GM21576 (cell line): ENCODE measurements around the gene FXYD1.
"Not testable (repeated sequence)": the region's sequence is repeated elsewhere in the genome, so short reads cannot be mapped to it uniquely, and the experiment has no call there.

Source experiments
- ATAC-seq: cut with Tn5 transposase; IDR thresholded peaks from one replicate; pipeline ENCODE4 v1.9.1; 2021; ENCODE audit warnings: mild to moderate bottlenecking, moderate library complexity; ENCODE audit not compliant: unreplicated experiment

Gene FXYD1

DNA sequence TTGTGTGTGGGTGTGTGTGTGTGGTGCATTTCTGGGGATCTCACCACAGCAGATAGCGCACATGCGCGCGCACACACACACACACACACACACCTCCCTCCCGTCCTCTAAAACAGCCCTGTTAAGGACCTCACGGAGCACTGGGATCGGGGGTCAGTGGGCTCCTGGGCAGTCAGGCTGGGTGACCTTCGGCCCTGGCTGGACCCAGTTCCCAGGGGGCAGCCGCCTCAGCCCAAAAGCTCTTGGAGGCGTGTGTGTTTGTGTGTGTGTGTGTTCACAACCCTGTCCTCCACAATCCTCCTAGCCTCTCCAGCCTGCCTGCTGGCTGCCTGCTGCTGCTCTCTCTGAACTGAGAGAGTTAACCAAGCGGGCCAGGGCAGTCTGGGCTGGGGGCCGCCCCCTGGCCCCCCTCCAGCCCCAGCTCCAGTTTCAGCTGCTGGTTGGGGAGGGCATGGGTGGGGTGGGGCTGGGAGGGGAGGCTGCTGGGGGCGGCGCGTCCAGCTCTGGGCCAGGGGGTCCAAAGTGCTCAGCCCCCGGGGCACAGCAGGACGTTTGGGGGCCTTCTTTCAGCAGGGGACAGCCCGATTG lies at the start of gene FXYD1:
Gene FXYD1, plus strand, starts transcription at position 520 of the 588 bp plus-strand sequence. CDS start 1,256 bp downstream, outside the sequence.
- ATAC-seq: no peak

DNA sequence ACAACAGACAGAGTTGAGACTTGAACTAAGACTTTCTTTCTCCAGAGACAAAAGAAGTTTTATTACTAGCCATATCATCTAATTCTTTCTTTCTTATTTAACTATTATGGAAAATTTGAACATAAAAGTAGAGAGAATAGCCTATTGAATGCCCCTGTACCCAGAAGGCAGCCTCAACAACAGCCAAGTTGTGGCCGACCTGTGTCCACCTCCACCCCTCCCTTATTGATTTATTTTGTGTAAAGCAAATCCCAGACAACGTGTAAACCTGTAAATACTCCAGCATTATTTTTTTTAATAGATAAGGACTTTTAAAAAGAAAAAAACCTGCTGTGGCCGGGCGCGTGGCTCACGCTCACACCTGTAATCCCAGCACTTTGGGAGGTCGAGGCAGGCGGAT lies 49.1 kb upstream of the FXYD1 start:
- no peak for ATAC-seq

DNA sequence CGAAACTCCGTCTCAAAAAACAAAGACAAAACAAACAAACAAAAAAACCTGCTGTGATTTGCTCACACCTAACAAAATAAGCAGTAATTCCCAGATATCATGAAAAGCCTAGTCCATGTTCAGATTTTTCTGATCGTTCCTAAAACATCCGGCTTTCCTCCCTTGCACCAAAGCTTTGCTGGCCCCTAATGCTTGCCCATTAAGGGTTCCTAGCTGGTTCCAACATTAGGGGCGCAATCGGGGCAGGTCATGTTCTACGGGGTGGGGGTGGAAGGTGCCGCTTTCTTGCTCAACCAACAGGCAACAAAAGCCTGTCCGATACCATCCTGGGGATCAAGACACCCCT lies 48.5 kb upstream of the FXYD1 start:
- ATAC-seq: no peak

DNA sequence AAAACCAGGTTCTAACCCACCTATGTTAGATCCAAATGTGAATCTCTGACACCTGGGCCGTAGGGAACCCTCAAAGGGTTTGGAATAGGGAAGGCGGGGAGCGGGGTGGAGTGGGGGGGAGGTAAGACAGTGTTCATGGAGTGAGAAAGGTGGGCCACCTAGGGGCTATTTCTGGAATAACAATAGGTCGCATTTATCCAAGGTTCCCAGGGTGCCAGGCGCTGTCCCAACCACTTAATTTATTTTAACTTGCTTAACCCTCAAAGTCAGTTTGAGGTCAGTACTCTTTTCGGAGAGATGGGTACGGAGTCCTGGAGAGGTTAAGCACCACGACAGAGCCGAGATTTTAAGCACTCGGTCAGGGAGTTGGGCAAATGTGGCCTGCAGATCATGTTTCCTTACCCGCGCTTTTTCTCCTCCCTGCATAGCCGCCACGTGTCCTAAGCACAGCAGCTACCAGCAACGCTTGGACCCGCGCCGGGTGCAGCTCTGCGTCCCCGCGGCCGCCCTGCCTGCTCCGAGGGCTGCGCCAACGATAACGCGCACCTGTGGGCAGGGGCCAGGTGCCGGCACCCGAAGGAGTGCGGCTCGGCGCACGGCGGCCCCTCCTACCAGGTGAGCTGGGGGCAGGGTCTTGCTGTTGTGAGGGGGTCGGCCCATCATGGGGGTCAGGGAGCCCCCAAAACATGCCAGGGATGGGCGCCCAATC lies 48.0 kb upstream of the FXYD1 start:
- ATAC-seq: no peak

DNA sequence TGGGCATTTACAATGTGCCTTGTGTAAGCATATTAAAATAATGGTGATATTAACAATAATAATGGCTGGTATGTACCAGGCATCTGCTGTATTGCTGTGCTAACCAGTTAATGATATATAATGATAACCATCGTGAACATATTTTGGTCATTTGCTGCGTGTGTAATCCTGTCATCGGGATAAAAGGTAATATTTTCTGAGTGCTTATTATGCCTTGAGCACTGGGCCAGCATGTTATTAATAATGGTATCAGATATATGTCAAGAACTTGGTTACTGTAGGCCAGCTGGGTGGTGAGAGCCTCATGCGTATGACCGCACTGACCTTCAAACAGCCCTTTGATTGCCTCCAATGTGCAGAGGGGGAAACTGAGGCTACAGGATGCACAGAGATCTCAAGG lies 45.2 kb upstream of the FXYD1 start:
- ATAC-seq: no peak

DNA sequence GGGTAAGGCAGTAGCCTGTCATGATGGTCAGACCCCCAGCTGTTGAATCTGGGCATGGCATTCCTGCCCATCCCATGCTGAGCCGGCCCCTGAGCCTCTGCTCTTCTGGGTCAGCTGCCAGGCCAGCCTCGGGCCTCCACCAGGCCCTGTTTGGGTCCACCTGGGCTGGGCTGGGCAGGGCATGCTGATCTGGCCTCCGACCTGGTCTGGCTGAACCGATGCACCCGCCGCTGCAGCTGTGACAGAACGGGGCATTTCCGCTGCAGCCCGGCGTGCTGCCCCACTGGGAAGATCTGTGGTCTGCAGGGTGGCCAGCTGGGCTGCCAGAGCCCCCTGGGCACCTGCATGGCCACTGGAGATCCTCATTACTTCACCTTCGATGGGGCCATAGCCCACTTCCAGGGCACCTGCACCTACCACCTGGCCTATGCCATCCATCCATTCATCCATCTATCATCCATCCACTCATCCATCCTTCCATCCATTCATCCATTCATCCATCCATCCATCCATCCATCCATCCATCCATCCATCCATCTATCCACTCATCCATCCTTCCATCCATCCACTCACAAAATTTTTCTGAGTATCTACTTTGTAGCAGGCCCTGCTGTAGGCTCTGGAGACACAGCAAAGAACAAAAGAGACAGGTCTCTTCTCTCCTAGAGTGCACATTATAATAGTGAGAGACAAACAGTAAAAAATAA lies 44.5 kb upstream of the FXYD1 start:
- ATAC-seq: no peak

DNA sequence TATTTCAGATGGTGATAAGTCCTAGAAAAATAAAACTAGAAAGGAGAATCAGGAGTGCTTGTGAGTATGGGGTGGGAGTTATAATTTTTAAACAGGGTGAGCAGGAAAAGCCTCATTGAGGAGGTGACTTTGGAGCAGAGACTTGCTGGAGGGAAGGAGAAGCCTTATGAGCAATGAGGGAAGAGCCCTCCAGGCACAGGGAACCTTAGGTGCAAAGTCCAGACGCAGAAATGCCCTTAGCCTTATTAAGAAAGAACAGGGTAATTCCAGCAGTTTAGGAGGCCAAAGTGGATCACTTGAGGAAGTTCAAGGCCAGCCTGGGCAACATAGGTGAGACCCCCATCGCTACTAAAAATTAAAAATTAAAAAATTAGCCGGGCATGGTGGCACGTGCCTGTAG lies 44.0 kb upstream of the FXYD1 start:
- no peak for ATAC-seq

DNA sequence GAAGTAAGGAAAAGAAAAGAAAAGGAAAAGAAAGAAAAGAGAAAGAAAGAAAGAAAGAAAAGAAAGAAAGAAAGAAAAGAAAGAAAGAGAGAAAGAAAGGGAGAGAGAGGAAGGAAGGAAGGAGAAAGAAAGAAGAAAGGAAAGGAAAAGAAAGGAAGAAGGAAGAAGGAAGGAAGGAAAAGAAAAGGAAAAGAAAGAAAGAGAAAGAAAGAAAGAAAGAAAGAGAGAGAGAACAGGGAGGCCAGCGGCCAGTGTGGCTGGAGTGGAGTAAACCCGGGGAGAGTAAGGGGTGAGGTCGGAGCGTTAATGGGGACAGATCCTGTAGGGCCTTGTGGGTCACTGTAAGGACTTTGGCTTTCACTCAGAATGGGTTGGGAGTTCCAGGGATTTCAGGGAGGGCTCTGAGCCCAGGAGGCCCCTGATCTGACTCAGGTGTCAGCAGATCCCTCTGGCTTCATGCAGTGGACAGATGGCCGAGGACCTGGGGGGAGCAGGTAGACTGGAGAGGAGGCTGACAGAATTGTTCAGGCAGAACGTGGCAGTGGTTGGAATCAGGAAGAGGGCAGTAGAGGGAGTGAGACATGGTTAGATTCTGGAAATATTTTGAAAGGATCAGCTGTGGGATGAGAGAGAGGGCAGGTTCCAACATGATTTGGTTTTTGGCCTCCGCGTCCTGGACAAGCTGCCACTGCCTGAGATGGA lies 42.8 kb upstream of the FXYD1 start:
- ATAC-seq: no peak

DNA sequence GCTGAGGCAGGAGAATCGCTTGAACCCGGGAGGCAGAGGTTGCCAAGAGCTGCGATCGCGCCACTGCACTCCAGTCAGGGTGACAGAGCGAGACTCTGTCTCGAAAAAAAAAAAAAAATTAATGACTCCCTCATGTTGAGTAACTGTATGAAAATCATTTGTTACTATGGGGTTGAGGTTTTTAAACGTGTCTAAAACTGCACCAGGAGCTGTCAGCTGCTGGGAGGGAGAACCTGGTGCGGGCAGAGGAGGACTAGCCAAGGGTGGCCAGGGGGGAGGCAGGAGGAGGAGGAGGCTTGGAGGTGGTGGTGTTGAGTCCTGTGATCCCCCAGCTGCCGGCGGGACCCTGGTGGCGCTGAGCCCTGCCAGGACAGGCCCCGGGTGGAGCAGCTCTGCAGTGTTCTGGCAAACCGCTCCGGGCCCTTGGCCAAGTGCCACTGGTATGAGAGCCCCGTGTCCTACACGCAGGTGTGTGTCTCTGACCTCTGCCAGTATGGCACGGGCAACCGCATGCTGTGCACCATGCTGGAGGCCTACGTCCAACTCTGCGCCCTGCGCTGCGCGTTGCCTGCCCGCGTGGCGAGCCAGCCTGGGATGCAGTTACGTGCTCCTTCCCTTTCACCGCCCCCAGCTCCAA lies 40.1 kb upstream of the FXYD1 start:
- no peak for ATAC-seq

DNA sequence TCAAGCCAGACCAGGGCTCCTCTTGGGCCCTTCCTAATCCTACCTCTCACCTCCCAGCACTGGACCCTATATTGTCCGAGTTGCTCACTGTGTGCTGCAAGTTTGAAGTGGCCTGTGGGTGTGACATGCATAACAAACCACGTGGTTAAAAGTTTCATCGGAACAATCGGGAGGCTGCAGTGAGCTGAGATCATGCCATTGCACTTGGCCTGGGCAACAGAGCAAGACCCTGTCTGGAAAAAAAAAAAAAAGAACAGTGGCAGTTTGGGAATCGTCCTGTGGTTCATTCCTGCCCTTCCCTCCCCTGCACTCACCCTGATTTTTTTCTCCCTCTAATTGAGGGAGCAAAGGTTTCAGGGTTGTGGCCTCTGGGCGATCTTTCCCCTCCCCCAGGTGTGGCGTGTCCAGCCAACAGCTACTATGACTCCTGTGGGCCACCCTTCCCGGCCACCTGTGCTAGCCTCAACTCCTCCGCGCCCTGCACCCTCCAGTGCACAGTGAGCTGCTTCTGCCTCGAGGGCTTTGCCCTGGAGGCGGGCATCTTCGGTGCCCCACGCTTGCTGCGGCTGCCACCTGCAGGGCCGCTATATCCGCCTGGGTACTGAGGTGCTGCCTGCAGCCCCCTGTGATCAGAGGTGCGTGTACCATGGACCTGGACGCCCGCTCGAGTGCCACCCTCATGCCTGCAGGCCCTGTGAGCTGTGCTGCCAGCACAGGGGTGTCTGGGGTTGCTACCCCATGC lies 39.3 kb upstream of the FXYD1 start:
- no peak for ATAC-seq

DNA sequence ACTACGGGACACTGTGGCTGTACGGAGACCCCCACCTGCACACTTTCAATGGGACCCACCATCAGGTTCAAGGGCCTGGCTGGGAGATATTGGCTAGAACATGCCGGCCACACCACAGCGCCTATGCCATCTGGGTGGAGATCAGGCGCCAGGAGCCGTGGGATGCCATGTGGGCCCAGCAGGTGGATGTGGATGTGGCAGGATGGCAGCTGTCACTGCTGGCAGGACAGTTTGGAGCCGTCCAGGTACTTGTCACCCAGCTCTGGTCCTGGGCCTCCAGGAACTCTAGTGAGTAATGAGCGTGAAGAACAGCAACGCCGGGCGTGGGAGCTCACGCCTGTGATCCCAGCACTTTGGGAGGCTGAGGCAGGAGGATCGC lies 38.7 kb upstream of the FXYD1 start:
- no peak for ATAC-seq

DNA sequence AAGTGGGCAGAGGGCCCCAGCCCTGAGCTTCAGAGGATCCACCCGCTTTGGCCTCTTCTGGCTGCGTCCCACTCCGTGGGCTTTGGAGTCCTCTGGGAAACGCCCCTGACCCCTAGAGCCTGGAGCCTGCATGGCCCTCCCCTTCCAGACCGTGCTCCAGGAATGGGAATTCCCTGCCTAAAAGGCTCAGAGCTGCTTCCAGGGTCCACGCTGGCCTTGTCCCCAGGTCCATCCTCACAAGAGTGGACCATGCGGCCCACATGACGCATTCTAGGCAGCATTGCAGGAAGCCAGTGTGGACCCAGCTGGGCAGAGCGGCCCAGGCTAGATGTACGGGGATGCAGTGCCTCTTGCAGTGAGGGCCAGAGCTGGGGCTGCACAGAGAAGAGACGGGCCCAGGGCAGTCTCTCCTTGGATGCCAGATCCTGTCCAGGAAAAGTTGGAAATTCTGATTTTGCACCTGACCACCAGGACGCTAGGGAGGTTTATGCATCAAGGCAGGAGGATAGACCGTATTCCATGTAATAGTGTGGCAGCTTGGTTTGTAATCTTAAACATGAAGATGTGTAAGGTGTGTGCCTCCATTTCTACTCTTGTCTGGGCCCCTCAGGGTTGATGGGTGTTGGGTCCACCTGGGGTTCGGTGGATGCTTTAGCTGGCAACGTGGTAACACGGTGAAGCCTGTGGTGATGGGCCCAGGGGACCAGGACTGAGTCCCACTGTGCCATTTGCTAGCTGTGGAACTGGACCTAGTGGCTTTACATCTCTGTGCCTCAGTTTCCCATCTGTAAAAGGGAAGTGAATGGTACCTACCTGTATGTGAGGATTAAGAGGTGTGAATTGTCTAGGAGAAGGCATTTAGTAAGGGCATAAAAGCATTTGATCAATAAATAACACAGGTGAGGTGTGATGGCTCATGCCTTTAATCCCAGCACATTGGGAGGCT lies 37.8 kb upstream of the FXYD1 start:
- ATAC-seq: no peak

DNA sequence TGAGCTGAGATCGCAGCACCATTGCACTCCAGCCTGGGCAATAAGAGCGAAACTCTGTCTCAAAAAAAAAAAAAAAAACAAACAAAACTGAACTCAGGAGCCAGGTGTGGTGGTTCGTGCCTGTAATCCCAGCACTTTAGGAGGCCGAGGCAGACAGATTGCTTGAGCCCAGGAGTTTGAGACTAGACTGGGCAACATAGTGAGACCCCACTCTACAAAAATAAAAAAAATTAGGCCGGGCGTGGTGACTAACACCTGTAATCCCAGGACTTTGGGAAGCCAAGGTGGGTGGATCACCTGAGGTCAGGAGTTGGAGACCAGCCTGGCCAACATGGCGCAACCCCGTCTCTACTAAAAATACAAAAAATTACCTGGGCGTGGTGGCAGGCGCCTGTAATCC lies 36.7 kb upstream of the FXYD1 start:
- ATAC-seq: not testable (repeated sequence)

DNA sequence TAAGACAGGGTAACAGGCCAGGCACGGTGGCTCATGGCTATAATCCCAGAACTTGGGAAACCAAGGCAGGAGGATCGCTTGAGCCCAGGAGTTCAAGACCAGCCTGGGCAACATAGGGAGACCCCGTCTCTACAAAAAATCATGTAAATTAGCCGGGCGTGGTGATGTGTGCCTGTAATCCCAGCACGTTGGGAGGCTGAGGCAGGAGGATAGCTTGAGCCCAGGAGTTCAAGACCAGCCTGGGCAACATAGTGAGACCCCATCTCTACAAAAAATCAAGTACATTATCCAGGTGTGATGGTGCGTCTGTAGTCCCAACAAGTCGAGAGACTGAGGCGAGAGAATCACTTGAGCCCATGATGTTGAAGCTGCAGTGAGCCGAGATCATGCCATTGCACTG lies 35.0 kb upstream of the FXYD1 start:
- ATAC-seq: not testable (repeated sequence)

DNA sequence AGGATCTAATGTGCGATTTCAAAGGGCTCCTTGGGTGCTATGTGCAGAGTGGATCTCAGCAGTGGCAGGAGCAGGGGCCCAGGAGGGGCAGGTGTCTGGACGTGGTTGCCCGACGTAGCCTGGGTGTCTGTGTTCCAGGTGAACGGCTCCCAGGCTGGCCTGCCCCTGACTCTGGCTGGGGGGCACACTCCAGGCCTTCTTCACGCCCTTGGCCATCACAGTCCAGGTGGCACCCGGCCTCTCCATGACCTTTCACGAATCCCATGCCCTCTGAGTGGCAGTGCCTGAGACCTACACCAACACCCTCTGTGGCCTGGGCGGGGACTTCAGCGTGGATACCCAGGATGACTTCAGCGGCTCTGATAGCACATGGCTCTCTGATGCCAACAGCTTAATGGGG lies 34.3 kb upstream of the FXYD1 start:
- ATAC-seq: no peak

DNA sequence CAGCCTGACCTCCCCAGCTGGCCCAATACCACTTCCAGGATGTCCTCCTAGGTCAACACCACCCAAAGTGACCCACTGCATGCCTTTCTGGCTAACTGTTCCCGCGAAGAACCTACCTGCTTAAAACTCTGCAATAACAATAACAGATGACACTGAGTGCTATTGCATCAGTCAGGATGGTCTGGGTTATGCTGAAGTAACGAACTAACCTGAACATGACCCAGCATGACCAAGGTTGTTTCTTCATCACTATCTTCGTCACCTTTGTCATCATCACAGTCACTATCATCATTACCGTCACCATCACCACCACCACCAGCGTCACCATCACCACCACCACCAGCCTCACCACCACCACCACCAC lies 33.6 kb upstream of the FXYD1 start:
- no peak for ATAC-seq

DNA sequence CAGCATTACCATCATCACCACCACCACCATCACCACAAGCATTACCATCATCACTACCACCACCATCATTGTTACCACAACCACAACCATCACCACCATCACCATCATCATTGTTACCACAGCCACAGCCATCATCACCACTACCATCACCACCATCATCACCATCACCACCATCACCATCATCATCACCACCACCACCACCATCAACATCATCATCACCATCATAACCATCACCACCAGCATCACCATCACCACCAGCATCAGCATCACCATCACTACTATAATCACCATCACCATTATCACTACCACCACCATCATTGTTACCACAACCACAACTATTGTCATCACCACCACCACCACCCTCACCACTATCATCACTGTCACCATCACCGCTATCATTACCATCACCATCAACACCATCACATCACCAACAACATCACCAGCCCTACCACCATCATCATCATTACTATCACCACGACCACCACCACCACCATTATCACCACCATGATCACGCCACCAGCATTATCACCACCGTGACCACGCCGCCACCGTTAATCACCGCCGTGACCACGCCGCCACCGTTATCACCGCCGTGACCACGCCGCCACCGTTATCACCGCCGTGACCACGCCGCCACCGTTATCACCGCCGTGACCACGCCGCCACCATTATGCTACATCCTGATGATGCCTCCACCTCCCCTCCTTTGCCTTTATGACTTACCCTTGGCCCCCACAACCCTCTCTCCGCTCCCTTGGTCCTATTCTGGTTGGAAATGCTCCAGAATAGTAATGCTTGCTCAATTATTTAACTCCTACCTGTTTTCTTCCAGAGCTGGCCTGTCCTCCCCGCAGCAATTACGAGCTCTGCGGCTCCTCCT lies 33.0 kb upstream of the FXYD1 start:
- no peak for ATAC-seq

DNA sequence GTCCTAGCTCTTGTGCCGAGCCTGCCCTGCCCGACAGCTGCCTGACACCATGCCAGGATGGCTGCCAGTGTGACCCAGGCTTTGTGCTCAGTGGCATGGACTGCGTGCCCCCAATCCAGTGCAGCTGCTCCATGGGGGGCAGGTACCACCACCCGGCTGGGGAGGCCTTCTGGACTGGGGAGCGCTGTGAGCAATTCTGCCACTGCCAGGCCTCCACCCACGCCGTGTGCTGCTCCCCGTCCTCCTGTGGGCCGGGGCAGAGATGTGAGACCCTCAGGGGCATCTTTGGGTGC lies 32.4 kb upstream of the FXYD1 start:
- ATAC-seq: no peak
